ENCODE data around the gene DDC. TPM values are rescaled to one million over a fixed set of nuclear protein-coding genes. Genes with fewer than 3 reads are reported as not detected.

The DDC gene
- total and polyA plus RNA-seq, 5 donors: 0.41 to 0.50 TPM; not detected in 3

DNA sequence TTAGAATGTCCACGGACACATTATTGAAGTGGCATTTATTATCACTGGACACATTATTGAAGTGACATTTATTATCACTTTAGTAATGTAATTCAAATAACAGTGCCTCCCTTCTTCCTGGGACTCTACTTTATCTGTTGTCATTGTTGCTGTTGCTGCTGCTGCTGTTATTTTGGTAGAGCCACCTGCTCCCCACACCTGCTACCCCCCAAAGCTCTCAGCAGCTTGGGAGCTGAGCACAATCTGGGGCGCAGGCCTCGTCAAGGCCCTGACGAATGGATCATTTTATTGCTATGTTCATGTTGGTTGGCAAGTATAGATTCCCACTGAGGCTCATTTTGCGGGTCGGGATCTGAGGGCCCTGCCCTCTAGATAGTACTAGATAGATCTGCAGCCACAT lies 139.9 kb downstream of the DDC start:
- H3K4me1 ChIP-seq (ENCODE audit: control insufficient read depth, insufficient read depth, low read length): no peaks in the 10 kb centered on the region
- WGBS: 85% methylated on average over 6 of the region's 6 CpGs
- intact Hi-C loops (cut with DNase I): no loop called here
- no peaks in the 10 kb centered on the region for H3K9me3 ChIP-seq (ENCODE audit: control insufficient read depth, low read length)
- ATAC-seq: no peak
- no peaks in the 10 kb centered on the region for H3K27me3 ChIP-seq (ENCODE audit: control insufficient read depth, insufficient read depth)
- no peak overlapping the region for H3K4me3 ChIP-seq (ENCODE audit: low read length)
- no peak overlapping the region for H3K27ac ChIP-seq (ENCODE audit: low read length)
- no peak for DNase-seq

DNA sequence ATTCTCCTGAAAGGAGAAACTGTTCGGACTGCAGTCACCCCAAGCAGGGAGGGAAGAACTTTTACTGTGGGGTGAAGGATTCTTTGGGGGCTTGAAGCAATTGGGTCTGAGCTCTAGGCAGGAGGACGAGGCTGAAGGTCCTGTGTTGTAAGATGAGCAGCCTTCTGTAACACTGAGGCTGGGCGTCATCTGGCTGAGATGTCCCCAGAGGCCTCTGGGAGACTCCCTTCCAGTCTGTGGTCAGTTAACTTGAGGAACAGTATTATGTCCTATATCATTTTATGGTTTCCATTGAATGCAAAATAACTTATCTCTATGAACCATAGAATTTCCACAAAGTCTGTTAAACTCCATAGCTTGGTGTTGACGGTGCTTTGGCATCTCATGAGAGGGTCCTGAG lies 141.3 kb downstream of the DDC start:
- ATAC-seq: no peak
- intact Hi-C loops (cut with DNase I): loop anchor here in 1 of 4 donors (5.0 kb wide), 1 partner anchor 282 kb away; no protein-coding TSS in a partner anchor
- WGBS: 62% methylated on average over 4 of the region's 4 CpGs

DNA sequence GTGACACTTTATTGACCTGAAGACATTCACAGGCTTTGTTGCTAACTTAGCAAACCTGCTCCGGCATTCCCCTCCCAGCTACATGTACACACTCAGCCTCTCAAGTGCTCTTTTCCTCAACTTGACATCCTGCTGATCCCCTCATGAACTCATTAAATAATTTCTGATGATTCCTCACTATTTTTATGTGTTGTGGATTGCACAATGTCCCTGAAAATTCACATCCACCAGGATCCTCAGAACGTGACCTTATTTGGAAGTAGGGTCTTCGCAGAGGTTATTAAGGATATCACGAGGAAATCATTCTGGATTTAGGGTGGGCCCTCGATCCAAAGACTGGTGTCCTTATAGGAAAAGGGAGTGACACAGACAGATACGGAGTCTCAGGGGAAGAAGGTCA lies 142.3 kb downstream of the DDC start:
- intact Hi-C loops (cut with DNase I): loop anchor here in 1 of 4 donors (5.0 kb wide), 1 partner anchor 281 kb away; no protein-coding TSS in a partner anchor
- 79% methylated on average over 6 of the region's 6 CpGs for WGBS
- Histone ChIP-seq H3K4me1 (ENCODE audit: control insufficient read depth, insufficient read depth, low read length) (no peaks in the 10 kb centered on the region), H3K27ac (ENCODE audit: low read length) (no peak overlapping the region), H3K4me3 (ENCODE audit: low read length) (no peak overlapping the region), H3K27me3 (ENCODE audit: control insufficient read depth, insufficient read depth) (no peaks in the 10 kb centered on the region), H3K9me3 (ENCODE audit: control insufficient read depth, low read length) (no peaks in the 10 kb centered on the region)
- ATAC-seq (no peak), DNase-seq (no peak)

More for the DNA sequence above, 141.3 kb downstream of the DDC start:
- Histone ChIP-seq H3K4me1 (ENCODE audit: control insufficient read depth, insufficient read depth, low read length) (no peaks in the 10 kb centered on the region), H3K9me3 (ENCODE audit: control insufficient read depth, low read length) (no peaks in the 10 kb centered on the region), H3K27me3 (ENCODE audit: control insufficient read depth, insufficient read depth) (no peaks in the 10 kb centered on the region), H3K4me3 (ENCODE audit: low read length) (no peak overlapping the region), H3K27ac (ENCODE audit: low read length) (no peak overlapping the region)
- DNase-seq: no peak

DNA sequence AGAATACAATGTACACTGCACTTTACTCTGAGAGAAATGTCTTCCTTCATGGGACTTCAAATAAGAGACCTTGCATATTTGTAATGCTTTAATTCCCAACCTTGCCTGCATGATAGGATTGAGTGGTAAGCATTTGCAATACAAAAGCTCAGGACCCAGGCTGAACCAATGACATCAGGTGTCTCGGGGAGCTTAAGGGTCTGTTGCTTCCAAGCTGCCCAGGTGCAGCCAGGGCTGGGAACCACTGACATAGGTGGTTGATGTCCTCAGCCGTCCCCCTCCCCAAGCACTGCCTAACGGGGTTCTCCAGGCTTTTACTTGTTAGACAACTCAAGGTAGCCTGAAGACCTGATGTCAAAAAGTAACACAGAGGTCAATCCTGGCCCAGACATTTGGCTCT lies 144.2 kb downstream of the DDC start:
- DNase-seq: no peak
- intact Hi-C loops (cut with DNase I): loop anchor here in 1 of 4 donors (5.0 kb wide), 1 partner anchor 279 kb away; no protein-coding TSS in a partner anchor
- ATAC-seq: no peak
- WGBS: 58% methylated on average over 3 of the region's 3 CpGs
- no peak overlapping the region for H3K27ac ChIP-seq (ENCODE audit: low read length)
- no peaks in the 10 kb centered on the region for H3K9me3 ChIP-seq (ENCODE audit: control insufficient read depth, low read length)
- no peaks in the 10 kb centered on the region for H3K4me1 ChIP-seq (ENCODE audit: control insufficient read depth, insufficient read depth, low read length)
- no peak overlapping the region for H3K4me3 ChIP-seq (ENCODE audit: low read length)
- no peaks in the 10 kb centered on the region for H3K27me3 ChIP-seq (ENCODE audit: control insufficient read depth, insufficient read depth)

DNA sequence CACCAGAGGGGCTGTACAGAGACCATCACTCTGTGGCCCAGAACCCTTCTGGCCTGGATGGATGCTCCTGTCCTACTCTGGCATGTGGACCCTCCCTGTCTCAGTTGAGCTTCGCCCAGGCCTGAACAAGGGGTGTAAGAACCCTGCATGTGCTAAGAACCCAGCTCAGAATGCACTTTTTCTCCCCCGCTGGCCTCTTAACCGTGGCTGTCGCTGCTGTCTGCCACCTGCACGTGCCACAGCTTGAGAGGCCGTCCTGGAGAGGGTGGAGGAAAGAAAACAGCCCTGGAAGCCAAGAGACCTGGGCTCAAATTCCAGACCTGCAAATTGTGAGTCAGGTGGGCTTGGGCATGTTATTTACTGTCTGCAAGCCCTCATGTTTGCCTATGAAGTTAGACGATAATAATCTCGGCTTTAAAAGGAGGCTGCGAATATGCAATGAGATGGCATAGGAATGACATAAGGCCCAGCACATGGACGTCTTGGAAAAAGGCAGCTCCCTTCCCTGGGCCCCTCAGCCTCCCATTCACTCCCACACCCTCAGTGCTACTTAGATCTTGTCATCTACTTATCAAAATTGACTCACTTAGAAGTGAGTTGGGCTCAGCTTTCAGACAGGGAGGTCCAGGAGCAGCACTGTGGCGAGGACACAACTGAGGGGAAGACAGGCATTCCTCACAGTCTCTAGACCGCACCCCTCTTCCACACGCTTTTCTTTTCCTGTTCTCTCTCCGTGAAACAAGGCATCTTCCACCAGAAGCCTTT lies 146.5 kb downstream of the DDC start:
- 64% methylated on average over 14 of the region's 14 CpGs for WGBS
- intact Hi-C loops (cut with DNase I): loop anchor here in 3 of 4 donors (5.0 to 10.0 kb wide), 4 partner anchors 211 to 276 kb away; no protein-coding TSS in a partner anchor
- ATAC-seq: no peak

DNA sequence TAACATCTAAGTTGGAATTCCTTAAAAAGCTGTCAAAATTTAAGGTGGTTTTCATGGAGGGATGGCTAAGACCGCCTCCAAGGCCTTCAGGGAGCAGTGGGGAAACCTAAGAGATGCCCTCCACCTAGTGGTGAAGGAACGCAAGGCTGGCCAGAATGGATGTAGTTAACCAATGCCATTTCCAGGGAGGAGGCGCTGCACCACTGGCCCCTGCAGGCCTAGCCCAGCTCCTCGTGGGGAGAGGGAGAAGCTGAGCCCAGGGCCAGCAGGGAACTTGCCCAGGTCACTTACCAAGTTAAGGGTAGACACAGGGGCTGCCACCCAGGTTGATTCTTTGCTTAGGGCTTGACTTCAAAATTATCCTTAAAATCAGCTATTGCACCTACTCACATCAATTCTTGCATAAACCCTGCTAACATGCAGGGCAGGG lies 147.1 kb downstream of the DDC start:
- 10% methylated on average over 4 of the region's 4 CpGs for whole genome bisulfite sequencing
- intact Hi-C loops (cut with DNase I): loop anchor here in 3 of 4 donors (5.0 to 10.0 kb wide), 4 partner anchors 211 to 276 kb away; no protein-coding TSS in a partner anchor

More for the DNA sequence above, 146.5 kb downstream of the DDC start:
- Histone ChIP-seq H3K27me3 (ENCODE audit: control insufficient read depth, insufficient read depth) (no peaks in the 10 kb centered on the region), H3K4me1 (ENCODE audit: control insufficient read depth, insufficient read depth, low read length) (no peaks in the 10 kb centered on the region), H3K9me3 (ENCODE audit: control insufficient read depth, low read length) (no peaks in the 10 kb centered on the region), H3K27ac (ENCODE audit: low read length) (no peak overlapping the region), H3K4me3 (ENCODE audit: low read length) (no peak overlapping the region)
- no peak for DNase-seq

DNA sequence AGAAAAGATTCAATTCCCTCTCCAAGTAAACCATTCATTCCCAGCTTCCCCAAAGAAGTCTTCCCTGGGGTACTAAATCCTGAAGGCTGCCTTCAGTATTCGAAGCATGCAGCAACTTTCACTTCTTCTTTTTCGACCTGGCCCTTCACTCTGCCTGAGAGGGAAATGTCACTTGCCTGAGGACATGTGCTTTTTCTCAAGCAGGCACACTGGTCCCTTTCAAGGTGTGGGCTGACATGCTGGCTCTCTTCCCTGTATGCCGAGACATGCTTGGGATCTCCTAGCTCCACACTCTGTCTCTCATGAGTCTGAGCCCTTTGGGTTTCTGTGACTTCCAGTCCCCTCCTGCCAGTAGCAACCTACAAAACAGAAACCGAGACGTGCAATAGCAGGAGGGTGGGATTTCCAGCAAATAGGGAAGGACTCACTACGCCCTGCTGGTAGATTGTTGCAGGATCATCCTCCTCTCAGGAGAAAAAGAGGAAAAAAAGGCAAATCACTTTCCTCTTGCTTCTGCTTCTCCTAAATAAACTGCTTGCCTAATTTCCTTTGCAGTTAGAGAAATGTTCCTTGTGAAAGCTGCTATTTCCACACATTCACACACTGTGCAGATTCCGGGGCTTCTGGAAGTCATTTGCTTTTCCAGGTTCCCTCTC lies 148.6 kb downstream of the DDC start:
- Histone ChIP-seq H3K9me3 (ENCODE audit: control insufficient read depth, low read length) (no peaks in the 10 kb centered on the region), H3K27me3 (ENCODE audit: control insufficient read depth, insufficient read depth) (no peaks in the 10 kb centered on the region), H3K4me3 (ENCODE audit: low read length) (no peak overlapping the region), H3K27ac (ENCODE audit: low read length) (no peak overlapping the region), H3K4me1 (ENCODE audit: control insufficient read depth, insufficient read depth, low read length) (no peaks in the 10 kb centered on the region)
- ATAC-seq (peak; percentile 37 to 43), DNase-seq (no peak)
- 54% methylated on average over 7 of the region's 7 CpGs for WGBS
- intact Hi-C loops (cut with DNase I): loop anchor here in 3 of 4 donors (5.0 to 10.0 kb wide), 4 partner anchors 209 to 274 kb away; no protein-coding TSS in a partner anchor

More for the DNA sequence above, 147.1 kb downstream of the DDC start:
- no peaks in the 10 kb centered on the region for H3K4me1 ChIP-seq (ENCODE audit: control insufficient read depth, insufficient read depth, low read length)
- peak; percentile 70 to 88 (median 80) for DNase-seq
- peak; percentile 92 for ATAC-seq
- H3K27ac ChIP-seq (ENCODE audit: low read length): no peak overlapping the region
- no peak overlapping the region for H3K4me3 ChIP-seq (ENCODE audit: low read length)
- H3K27me3 ChIP-seq (ENCODE audit: control insufficient read depth, insufficient read depth): no peaks in the 10 kb centered on the region
- no peaks in the 10 kb centered on the region for H3K9me3 ChIP-seq (ENCODE audit: control insufficient read depth, low read length)

DNA sequence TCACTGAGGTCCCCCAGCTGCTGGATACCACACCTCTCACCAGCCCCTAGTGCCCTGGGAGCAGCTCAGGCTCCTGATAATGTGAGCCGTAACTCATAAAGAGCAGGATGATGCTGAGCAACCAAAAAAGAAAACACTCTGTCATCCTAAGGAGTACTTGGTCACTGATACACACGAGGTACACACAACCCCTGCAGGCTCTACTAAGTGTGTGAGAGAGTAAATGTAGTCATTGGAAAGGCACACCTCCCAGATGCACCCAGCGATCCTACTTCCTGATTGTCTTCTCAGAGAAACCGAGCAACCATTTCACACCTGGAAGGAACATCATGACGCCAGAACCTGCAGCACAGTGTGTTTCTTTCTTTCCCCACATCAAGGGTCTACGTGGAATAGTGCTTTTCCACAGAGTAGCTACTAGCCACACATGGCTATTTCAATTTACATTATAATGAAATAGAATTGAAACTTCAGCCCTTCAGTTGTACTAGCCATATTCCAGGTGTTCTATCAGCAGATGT lies 149.3 kb downstream of the DDC start:
- ATAC-seq (no peak), DNase-seq (no peak)
- WGBS: 78% methylated on average over 6 of the region's 6 CpGs
- no peak overlapping the region for H3K27ac ChIP-seq (ENCODE audit: low read length)
- H3K4me1 ChIP-seq (ENCODE audit: control insufficient read depth, insufficient read depth, low read length): no peaks in the 10 kb centered on the region
- intact Hi-C loops (cut with DNase I): loop anchor here in 3 of 4 donors (5.0 to 10.0 kb wide), 4 partner anchors 209 to 274 kb away; no protein-coding TSS in a partner anchor
- no peaks in the 10 kb centered on the region for H3K9me3 ChIP-seq (ENCODE audit: control insufficient read depth, low read length)
- H3K4me3 ChIP-seq (ENCODE audit: low read length): no peak overlapping the region
- no peaks in the 10 kb centered on the region for H3K27me3 ChIP-seq (ENCODE audit: control insufficient read depth, insufficient read depth)

DNA sequence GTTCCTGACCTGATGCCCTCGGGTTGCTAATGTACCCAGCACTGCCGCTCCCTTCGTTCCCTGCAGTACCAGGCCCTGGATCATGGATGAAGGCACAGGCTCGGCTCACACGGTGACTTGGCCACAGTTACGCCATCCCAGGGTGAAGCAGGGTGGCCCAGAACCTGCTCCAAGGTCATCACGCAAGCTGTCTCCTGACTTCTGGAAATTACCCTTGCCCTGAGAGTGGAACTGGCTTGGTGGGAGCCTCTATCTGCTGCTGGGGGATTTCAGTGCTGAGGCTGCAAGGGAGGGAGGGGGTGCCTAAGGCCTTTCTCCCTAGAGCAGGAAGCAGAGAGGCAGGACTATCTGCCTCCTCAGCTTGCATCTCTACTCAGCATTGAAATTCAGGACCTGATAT lies 151.6 kb downstream of the DDC start:
- Histone ChIP-seq H3K27me3 (ENCODE audit: control insufficient read depth, insufficient read depth) (no peaks in the 10 kb centered on the region), H3K27ac (ENCODE audit: low read length) (no peak overlapping the region), H3K4me1 (ENCODE audit: control insufficient read depth, insufficient read depth, low read length) (no peaks in the 10 kb centered on the region), H3K4me3 (ENCODE audit: low read length) (no peak overlapping the region), H3K9me3 (ENCODE audit: control insufficient read depth, low read length) (no peaks in the 10 kb centered on the region)
- no peak for DNase-seq
- 88% methylated on average over 7 of the region's 7 CpGs for WGBS
- ATAC-seq: no peak
- intact Hi-C loops (cut with DNase I): loop anchor here in 1 of 4 donors (10.0 kb wide), 1 partner anchor 209 kb away; no protein-coding TSS in a partner anchor

DNA sequence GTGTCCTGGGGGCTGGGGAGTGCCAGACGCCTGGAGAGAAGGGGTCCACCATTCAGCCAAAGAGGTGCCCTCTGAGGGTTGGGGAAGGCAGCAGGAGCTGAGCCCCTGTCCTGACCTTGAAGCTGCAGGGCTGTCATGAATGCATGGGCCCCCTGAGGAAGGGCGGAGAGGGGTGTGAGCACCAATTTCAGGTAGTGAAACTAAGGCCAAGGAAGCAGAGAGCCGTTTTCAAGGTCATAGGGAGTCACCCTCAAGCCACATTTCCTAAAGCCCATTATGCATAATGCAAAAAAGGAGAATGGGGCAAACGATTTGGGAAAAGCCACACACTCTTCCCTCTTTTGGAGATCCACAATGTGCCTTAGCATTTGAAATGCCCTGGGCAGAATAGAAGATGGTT lies 152.2 kb downstream of the DDC start:
- intact Hi-C loops (cut with DNase I): loop anchor here in 1 of 4 donors (10.0 kb wide), 1 partner anchor 208 kb away; no protein-coding TSS in a partner anchor
- H3K27me3 ChIP-seq (ENCODE audit: control insufficient read depth, insufficient read depth): no peaks in the 10 kb centered on the region
- no peaks in the 10 kb centered on the region for H3K4me1 ChIP-seq (ENCODE audit: control insufficient read depth, insufficient read depth, low read length)
- H3K9me3 ChIP-seq (ENCODE audit: control insufficient read depth, low read length): no peaks in the 10 kb centered on the region
- no peak overlapping the region for H3K4me3 ChIP-seq (ENCODE audit: low read length)
- 65% methylated on average over 4 of the region's 4 CpGs for WGBS
- no peak for ATAC-seq
- DNase-seq: no peak
- no peak overlapping the region for H3K27ac ChIP-seq (ENCODE audit: low read length)
